ENCODE data around the gene POLD1.

Gene POLD1

DNA sequence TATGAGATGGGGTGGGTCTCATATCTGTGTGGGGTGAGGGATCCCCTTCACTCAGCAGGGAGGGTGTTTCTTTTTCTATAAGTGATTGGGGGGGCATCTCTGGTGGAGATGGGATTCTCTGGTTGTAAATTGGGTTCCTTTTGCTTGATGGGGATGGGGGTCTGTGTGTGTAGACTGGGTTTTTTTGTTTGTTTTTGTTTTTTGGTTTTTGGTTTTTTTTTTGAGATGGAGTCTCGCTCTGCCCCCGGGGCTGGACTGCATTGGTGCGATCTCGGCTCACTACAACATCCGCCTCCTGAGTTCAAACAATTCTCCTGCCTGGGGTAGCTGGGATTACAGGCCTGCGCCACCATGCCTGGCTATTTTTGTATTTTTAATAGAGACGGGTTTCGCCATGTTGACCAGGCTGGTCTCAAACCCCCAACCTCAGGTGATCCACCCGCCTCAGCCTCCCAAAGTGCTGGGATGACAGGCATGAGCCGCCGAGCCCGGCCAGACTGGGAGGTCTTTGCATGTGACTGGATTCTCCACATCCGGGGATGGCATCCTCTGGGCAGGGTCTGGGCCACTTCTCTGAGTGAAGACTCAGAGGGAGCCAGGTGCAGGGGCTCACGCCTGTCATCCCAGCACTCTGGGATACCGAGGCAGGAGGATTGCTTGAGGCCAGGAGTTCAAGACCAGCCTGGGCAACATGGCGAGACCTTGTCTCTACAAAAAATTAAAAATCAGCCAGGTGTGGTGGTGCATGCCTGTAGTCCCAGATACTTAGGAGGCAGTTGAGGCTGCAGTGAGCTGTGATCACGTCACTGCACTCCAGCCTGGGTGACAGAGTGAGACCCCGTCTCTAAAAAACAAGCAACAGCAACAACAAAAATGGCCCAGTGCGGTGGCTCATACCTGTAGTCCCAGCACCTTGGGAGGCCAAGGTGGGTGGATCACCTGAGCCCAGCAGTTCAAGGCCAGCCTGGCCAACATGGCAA lies 49.3 kb downstream of the POLD1 start:
- Histone ChIP-seq H3K4me3 (replicated peaks; ENCODE audit: insufficient read depth, low read length) (no peak overlapping the region), H3K27ac (replicated peaks) (no peak overlapping the region), H3K27me3 (ENCODE audit: insufficient read depth, poor library complexity, severe bottlenecking) (peaks cover 13% of the 10 kb centered on the region)
- no peak for DNase-seq (ENCODE audit: low read depth in 1 of 2, low spot score in 1 of 2)
- TF ChIP-seq, protein P1, sequence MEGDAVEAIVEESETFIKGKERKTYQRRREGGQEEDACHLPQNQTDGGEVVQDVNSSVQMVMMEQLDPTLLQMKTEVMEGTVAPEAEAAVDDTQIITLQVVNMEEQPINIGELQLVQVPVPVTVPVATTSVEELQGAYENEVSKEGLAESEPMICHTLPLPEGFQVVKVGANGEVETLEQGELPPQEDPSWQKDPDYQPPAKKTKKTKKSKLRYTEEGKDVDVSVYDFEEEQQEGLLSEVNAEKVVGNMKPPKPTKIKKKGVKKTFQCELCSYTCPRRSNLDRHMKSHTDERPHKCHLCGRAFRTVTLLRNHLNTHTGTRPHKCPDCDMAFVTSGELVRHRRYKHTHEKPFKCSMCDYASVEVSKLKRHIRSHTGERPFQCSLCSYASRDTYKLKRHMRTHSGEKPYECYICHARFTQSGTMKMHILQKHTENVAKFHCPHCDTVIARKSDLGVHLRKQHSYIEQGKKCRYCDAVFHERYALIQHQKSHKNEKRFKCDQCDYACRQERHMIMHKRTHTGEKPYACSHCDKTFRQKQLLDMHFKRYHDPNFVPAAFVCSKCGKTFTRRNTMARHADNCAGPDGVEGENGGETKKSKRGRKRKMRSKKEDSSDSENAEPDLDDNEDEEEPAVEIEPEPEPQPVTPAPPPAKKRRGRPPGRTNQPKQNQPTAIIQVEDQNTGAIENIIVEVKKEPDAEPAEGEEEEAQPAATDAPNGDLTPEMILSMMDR (IDR thresholded peaks at IDR 0.05; ENCODE audit: insufficient read depth, low read length), result no peak
- TF ChIP-seq, protein P2, sequence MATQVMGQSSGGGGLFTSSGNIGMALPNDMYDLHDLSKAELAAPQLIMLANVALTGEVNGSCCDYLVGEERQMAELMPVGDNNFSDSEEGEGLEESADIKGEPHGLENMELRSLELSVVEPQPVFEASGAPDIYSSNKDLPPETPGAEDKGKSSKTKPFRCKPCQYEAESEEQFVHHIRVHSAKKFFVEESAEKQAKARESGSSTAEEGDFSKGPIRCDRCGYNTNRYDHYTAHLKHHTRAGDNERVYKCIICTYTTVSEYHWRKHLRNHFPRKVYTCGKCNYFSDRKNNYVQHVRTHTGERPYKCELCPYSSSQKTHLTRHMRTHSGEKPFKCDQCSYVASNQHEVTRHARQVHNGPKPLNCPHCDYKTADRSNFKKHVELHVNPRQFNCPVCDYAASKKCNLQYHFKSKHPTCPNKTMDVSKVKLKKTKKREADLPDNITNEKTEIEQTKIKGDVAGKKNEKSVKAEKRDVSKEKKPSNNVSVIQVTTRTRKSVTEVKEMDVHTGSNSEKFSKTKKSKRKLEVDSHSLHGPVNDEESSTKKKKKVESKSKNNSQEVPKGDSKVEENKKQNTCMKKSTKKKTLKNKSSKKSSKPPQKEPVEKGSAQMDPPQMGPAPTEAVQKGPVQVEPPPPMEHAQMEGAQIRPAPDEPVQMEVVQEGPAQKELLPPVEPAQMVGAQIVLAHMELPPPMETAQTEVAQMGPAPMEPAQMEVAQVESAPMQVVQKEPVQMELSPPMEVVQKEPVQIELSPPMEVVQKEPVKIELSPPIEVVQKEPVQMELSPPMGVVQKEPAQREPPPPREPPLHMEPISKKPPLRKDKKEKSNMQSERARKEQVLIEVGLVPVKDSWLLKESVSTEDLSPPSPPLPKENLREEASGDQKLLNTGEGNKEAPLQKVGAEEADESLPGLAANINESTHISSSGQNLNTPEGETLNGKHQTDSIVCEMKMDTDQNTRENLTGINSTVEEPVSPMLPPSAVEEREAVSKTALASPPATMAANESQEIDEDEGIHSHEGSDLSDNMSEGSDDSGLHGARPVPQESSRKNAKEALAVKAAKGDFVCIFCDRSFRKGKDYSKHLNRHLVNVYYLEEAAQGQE (IDR thresholded peaks at IDR 0.05; ENCODE audit: insufficient replicate concordance, low read depth), result no peak
- TF ChIP-seq SPI1 (IDR thresholded peaks at IDR 0.05; ENCODE audit: borderline replicate concordance, low read depth), result no peak
- TF ChIP-seq GABPA (IDR thresholded peaks at IDR 0.05; ENCODE audit: low read depth), result no peak
- no peak for TF ChIP-seq POLR2AphosphoS5 (IDR thresholded peaks at IDR 0.05; ENCODE audit: low read depth)

DNA sequence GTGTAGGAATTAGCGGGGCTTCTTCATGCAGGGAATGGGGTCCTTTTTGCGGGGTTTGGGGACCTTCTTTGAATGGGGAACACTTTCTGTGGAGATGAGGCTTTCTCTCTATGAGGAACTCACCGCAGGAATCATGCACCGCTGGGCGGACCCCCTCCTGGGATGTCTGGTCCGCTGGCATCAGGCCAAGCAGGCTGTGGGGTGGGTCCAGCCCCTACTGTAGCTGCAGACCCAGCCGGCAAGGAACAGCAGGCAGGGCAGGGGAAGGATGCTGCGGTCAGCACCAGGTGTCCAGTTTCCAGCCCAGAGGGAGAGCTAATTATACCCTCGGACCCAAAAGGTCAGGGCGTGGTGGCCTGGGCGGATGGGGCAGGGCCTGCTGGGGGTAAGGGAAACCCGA lies 50.4 kb downstream of the POLD1 start:
- no peak overlapping the region for H3K4me3 ChIP-seq (replicated peaks; ENCODE audit: insufficient read depth, low read length)
- peaks cover 13% of the 10 kb centered on the region for H3K27me3 ChIP-seq (ENCODE audit: insufficient read depth, poor library complexity, severe bottlenecking)
- H3K27ac ChIP-seq (replicated peaks), result no peak overlapping the region
- TF ChIP-seq, protein P1 (IDR thresholded peaks at IDR 0.05; ENCODE audit: insufficient read depth, low read length), result no peak
- TF ChIP-seq, protein P2 (IDR thresholded peaks at IDR 0.05; ENCODE audit: insufficient replicate concordance, low read depth), result no peak
- TF ChIP-seq SPI1 (IDR thresholded peaks at IDR 0.05; ENCODE audit: borderline replicate concordance, low read depth) (no peak), POLR2AphosphoS5 (IDR thresholded peaks at IDR 0.05; ENCODE audit: low read depth) (no peak), GABPA (IDR thresholded peaks at IDR 0.05; ENCODE audit: low read depth) (no peak)
- DNase-seq (ENCODE audit: low read depth in 1 of 2, low spot score in 1 of 2), result no peak

DNA sequence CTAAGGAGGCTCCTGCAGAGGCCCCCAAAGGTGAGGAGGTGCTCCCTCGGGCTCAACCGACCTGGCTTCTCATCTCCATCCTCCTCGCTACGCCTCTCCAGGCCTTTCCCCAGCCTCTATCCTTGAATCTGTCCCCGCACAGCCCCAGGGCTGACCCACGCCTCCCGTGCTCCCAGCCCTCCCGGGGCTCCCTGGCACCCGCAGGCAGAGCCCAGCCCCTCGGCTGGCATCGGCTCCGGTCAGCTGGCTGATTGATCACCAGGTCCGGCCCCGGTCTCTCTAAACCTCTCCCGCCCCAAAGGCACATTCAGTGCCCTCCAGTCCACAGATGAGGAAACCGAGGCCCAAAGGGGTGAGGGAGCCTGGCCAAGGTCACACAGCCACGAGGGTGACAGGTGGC lies 51.1 kb downstream of the POLD1 start:
- Histone ChIP-seq H3K27ac (replicated peaks) (no peak overlapping the region), H3K4me3 (replicated peaks; ENCODE audit: insufficient read depth, low read length) (no peak overlapping the region), H3K27me3 (ENCODE audit: insufficient read depth, poor library complexity, severe bottlenecking) (peaks cover 13% of the 10 kb centered on the region)
- TF ChIP-seq, protein P1 (IDR thresholded peaks at IDR 0.05; ENCODE audit: insufficient read depth, low read length), result no peak
- TF ChIP-seq, protein P2 (IDR thresholded peaks at IDR 0.05; ENCODE audit: insufficient replicate concordance, low read depth), result no peak
- TF ChIP-seq GABPA (IDR thresholded peaks at IDR 0.05; ENCODE audit: low read depth) (no peak), SPI1 (IDR thresholded peaks at IDR 0.05; ENCODE audit: borderline replicate concordance, low read depth) (no peak), POLR2AphosphoS5 (IDR thresholded peaks at IDR 0.05; ENCODE audit: low read depth) (no peak)
- DNase-seq (ENCODE audit: low read depth in 1 of 2, low spot score in 1 of 2), result no peak

Data from HL-60 (cell line).